Endothelial cell of umbilical vein (primary cell): Measurements from ENCODE around the gene MBTPS1. TPM values are rescaled to one million over a fixed set of nuclear protein-coding genes. Genes with fewer than 3 reads are reported as not detected.

Experiments used
- BruUV-seq: library from RNA; stranded (reverse); fragments of 400-500 nt; replicated peaks from 2 replicates; lab custom pipeline; 2021; lab: Mats Ljungman, UMichigan
- CTCF ChIA-PET: fragments of 300-600, 350-600 bp; sonication (Branson Sonifier 250); formaldehyde crosslinking; loops from one replicate; lab custom pipeline; 2021; ENCODE audit warnings: antibody characterized with exemption, inconsistent platforms; lab: Charles Lee
- POLR2A ChIA-PET: fragments of 300-600, 350-600 bp; sonication (Branson Sonifier 250); formaldehyde crosslinking; loops from one replicate; lab custom pipeline; 2021; ENCODE audit warnings: antibody characterized with exemption, inconsistent platforms; lab: Charles Lee
- DNase-seq: peaks from one replicate; pipeline ENCODE4 v3.0.0-alpha.2; 2011; ENCODE audit warnings: low read depth, low spot score
- FAIRE-seq: peaks from 2 replicates; lab custom pipeline; 2011; peaks lifted over from hg19 to GRCh38; lab: Jason Lieb, UNC
- H2AFZ ChIP-seq: 2 replicates; pipeline ENCODE4 v1.6.0; 2012; ENCODE audit warnings: low read depth, low read length, control low read depth, inconsistent platforms
- H3K27ac ChIP-seq: 2 replicates; pipeline ENCODE4 v1.5.1; 2011; ENCODE audit warnings: low read depth, mild to moderate bottlenecking, control low read depth, low read length, moderate library complexity; ENCODE audit not compliant: insufficient read depth
- H3K27me3 ChIP-seq, 2 experiments: 2 replicates each; pipeline versions ENCODE4 v1.6.0 to v1.6.1; 2011; ENCODE audit warnings: low read length in 2 of 2, mixed read lengths in 1 of 2; ENCODE audit not compliant: control insufficient read depth in 2 of 2, insufficient read depth in 2 of 2
- H3K36me3 ChIP-seq, 2 experiments: 2 replicates in 1 of 2; 3 replicates in 1 of 2; pipeline ENCODE4 v1.5.1; 2011; ENCODE audit warnings: low read length in 2 of 2, mild to moderate bottlenecking in 1 of 2, moderate library complexity in 1 of 2; ENCODE audit not compliant: control insufficient read depth in 2 of 2, insufficient read depth in 2 of 2; ENCODE audit errors: extremely low read depth in 1 of 2
- H3K4me1 ChIP-seq: 3 replicates; pipeline ENCODE4 v1.5.1; 2011; ENCODE audit warnings: mild to moderate bottlenecking, low read length; ENCODE audit not compliant: control insufficient read depth, insufficient read depth; ENCODE audit errors: extremely low read depth
- H3K4me2 ChIP-seq: 2 replicates; pipeline ENCODE4 v1.6.1; 2011; ENCODE audit warnings: low read length, control low read depth, mixed read lengths; ENCODE audit not compliant: insufficient read depth
- H3K4me3 ChIP-seq, 3 experiments: fragments of 200-600 bp in 1 of 3; sonication (generic), shearing (Covaris generic) in 1 of 3; replicated peaks in 1 of 3; 2 replicates each; pipeline ENCODE4 v1.5.1; 2011 to 2016; ENCODE audit warnings: control low read depth in 3 of 3, low read length in 3 of 3, mild to moderate bottlenecking in 2 of 3, inconsistent platforms in 1 of 3, low read depth in 1 of 3, moderate library complexity in 1 of 3; ENCODE audit not compliant: insufficient read depth in 1 of 3
- H3K79me2 ChIP-seq: 2 replicates; pipeline ENCODE4 v1.6.0; 2012; ENCODE audit warnings: low read length, inconsistent platforms; ENCODE audit not compliant: control insufficient read depth, insufficient read depth
- H3K9ac ChIP-seq: replicated peaks from 2 replicates; pipeline ENCODE3; 2011; ENCODE audit warnings: low read length, control low read depth; ENCODE audit not compliant: insufficient read depth; ENCODE audit errors: extremely low read depth
- H3K9me1 ChIP-seq: replicated peaks from 3 replicates; pipeline ENCODE4 v1.6.0; 2011; ENCODE audit warnings: mild to moderate bottlenecking, low read length; ENCODE audit not compliant: control insufficient read depth, insufficient read depth; ENCODE audit errors: extremely low read depth
- H3K9me3 ChIP-seq: replicated peaks from 2 replicates; pipeline ENCODE4 v1.5.1; 2012; ENCODE audit warnings: low read length, inconsistent platforms; ENCODE audit not compliant: control insufficient read depth, insufficient read depth
- H4K20me1 ChIP-seq: replicated peaks from 2 replicates; pipeline ENCODE3; 2011; ENCODE audit warnings: mild to moderate bottlenecking, low read length; ENCODE audit not compliant: control insufficient read depth, insufficient read depth; ENCODE audit errors: extremely low read depth
- CTCF ChIP-seq, 2 donors: IDR thresholded peaks; 1 replicate in 1 of 2; 2 replicates in 1 of 2; pipeline ENCODE4 v1.5.1; 2011; ENCODE audit warnings: low read length in 2 of 2, mild to moderate bottlenecking in 2 of 2, moderate library complexity in 2 of 2, control low read depth in 1 of 2, inconsistent platforms in 1 of 2, low read depth in 1 of 2; ENCODE audit not compliant: insufficient read depth in 1 of 2; ENCODE audit errors: extremely low read depth in 1 of 2
- EZH2 ChIP-seq: IDR thresholded peaks from 2 replicates; pipeline ENCODE4 v1.6.1; 2012; ENCODE audit warnings: borderline replicate concordance, low read depth, mild to moderate bottlenecking, moderate library complexity, low read length, inconsistent platforms; ENCODE audit not compliant: severe bottlenecking
- FOS ChIP-seq: IDR thresholded peaks from 2 replicates; pipeline ENCODE4 v1.6.1; 2011; ENCODE audit warnings: mild to moderate bottlenecking, low read length, moderate library complexity, borderline replicate concordance; ENCODE audit not compliant: insufficient read depth
- GATA2 ChIP-seq: IDR thresholded peaks from 2 replicates; pipeline ENCODE4 v1.7.0; 2011; ENCODE audit warnings: low read depth, mild to moderate bottlenecking, moderate library complexity, mixed read lengths, low read length; ENCODE audit not compliant: insufficient read length, insufficient read depth
- JUN ChIP-seq: IDR thresholded peaks from 2 replicates; pipeline ENCODE4 v1.6.1; 2011; ENCODE audit warnings: borderline replicate concordance, low read depth; ENCODE audit not compliant: insufficient read length, insufficient read depth
- MAX ChIP-seq: IDR thresholded peaks from 2 replicates; pipeline ENCODE4 v1.6.1; 2011; ENCODE audit not compliant: insufficient read depth, insufficient read length
- MYC ChIP-seq: IDR thresholded peaks from one replicate; pipeline ENCODE4 v1.6.1; 2011; ENCODE audit warnings: mild to moderate bottlenecking, low read depth, low read length
- POLR2A ChIP-seq: IDR thresholded peaks from 2 replicates; pipeline ENCODE4 v1.6.1; 2012; ENCODE audit warnings: low read depth, mild to moderate bottlenecking, control low read depth, low read length
- POLR2AphosphoS5 ChIP-seq: IDR thresholded peaks from 2 replicates; pipeline ENCODE4 v1.6.1; 2012; ENCODE audit warnings: low read depth, mild to moderate bottlenecking, control low read depth, low read length, moderate library complexity; ENCODE audit not compliant: insufficient read depth
- dilution Hi-C: fragments of 300-500 bp; cut with MboI; formaldehyde crosslinking; loops from one replicate; pipeline ENCODE4 v1.15.0; 2019; ENCODE audit warnings: low sequenced_read_pairs; ENCODE audit not compliant: extremely low pct_ligation_motif_present
- intact Hi-C: fragments of 100-400 bp; cut with micrococcal nuclease; formaldehyde crosslinking; loops from one replicate; pipeline ENCODE4 v1.10.0; 2022
- polyA plus RNA-seq, 4 experiments: library from polyadenylated mRNA; depleted of rRNA in 3 of 4; stranded (reverse) in 3 of 4; unstranded in 1 of 4; fragments of >200 nt; gene quantifications; 2 replicates each; pipeline versions ENCODE4 v1.2.1 to v1.2.3, GENCODE V29; 2011 to 2012; ENCODE audit warnings: missing spikeins in 1 of 4
- total RNA-seq: library from RNA; stranded (reverse); gene quantifications from 2 replicates; pipeline ENCODE4 v1.2.3, GENCODE V29; 2021

Gene MBTPS1
- total and polyA plus RNA-seq, 2 donors (not counting 3 experiments of a cell fraction or from before 2014, with no cell fraction given), result 82.3 to 99.6 TPM

- peaks cover 5% of the 10 kb centered on the region for H3K4me1 ChIP-seq
- FAIRE-seq (no peak), DNase-seq (no peak)
- no peaks in the 10 kb centered on the region for H3K27me3 ChIP-seq
- H3K79me2 ChIP-seq, result peaks cover 5% of the 10 kb centered on the region
- BruUV-seq, result no TSS peak
- ChIA-PET POLR2A (no interaction called here), CTCF (interaction anchor here (1.1 kb wide), 2 partner anchors 21 to 91 kb away, joined by 3 to 4 read pairs; partner anchors contain the start of genes MBTPS1 and TAF1C)
- H3K27ac ChIP-seq, result no peak overlapping the region
- no peak overlapping the region for H3K4me3 ChIP-seq
- peaks cover 13 to 26% of the 10 kb centered on the region in 2 experiments for H3K36me3 ChIP-seq
- dilution Hi-C loops, result no loop called here
- no peaks in the 10 kb centered on the region for H4K20me1 ChIP-seq
- no peak overlapping the region for H2AFZ ChIP-seq
- H3K9me1 ChIP-seq, result no peaks in the 10 kb centered on the region
- TF ChIP-seq POLR2A, result no peak
- TF ChIP-seq POLR2AphosphoS5, result no peak
- TF ChIP-seq GATA2, result no peak
- TF ChIP-seq MAX, result no peak
- TF ChIP-seq FOS, result no peak
- TF ChIP-seq MYC, result no peak
- no peak for TF ChIP-seq EZH2
- TF ChIP-seq JUN, result no peak
- no peak for TF ChIP-seq CTCF (IDR thresholded peaks at IDR 0.05; ENCODE audit: extremely low read depth in 1 of 2, insufficient read depth in 1 of 2, low read depth in 1 of 2, low read length in 2 of 2)
- no peak overlapping the region for H3K9ac ChIP-seq
- no peak overlapping the region for H3K4me2 ChIP-seq
- intact Hi-C loops, result no loop called here
- no peaks in the 10 kb centered on the region for H3K9me3 ChIP-seq
Observed at GRCh38 chr16:84095466-84095865, 21.3 kb downstream of the MBTPS1 start.
